SK-N-SH (cell line): ENCODE measurements around the gene AFAP1L2. TPM values are rescaled to one million over a fixed set of nuclear protein-coding genes. Genes with fewer than 3 reads are reported as not detected.

ENCODE experiments used
- CTCF ChIA-PET: fragments of 300-600, 350-600 bp; formaldehyde crosslinking; extraction: SDS; loops from one replicate; lab custom pipeline; 2021; lab: Yijun Ruan, JAX
- POLR2A ChIA-PET: fragments of 350-600 bp; sonication (Branson Sonifier 250); formaldehyde crosslinking; extraction: SDS; loops from one replicate; lab custom pipeline; 2020; ENCODE audit warnings: antibody characterized with exemption, inconsistent platforms; lab: Yijun Ruan, JAX
- DNase-seq: peaks from one replicate; pipeline ENCODE4 v3.0.0; 2012
- H2AFZ ChIP-seq: fragments of 200-600 bp; sonication (generic); 2 replicates; pipeline ENCODE4 v1.8.1; 2016; ENCODE audit warnings: antibody characterized with exemption, mild to moderate bottlenecking, low read depth
- H3F3A ChIP-seq: fragments of 200-600 bp; sonication (generic); replicated peaks from 2 replicates; pipeline ENCODE3; 2016; ENCODE audit warnings: antibody characterized with exemption, mild to moderate bottlenecking; ENCODE audit not compliant: insufficient read depth
- H3K27ac ChIP-seq, 2 experiments: fragments of 200-500 bp in 1 of 2; fragments of 200-600 bp in 1 of 2; sonication (Bioruptor generic) in 1 of 2; sonication (generic), shearing (Covaris generic) in 1 of 2; 2 replicates each; pipeline versions ENCODE4 v1.5.1 to v1.6.1; 2014 to 2016; ENCODE audit warnings: low read depth in 2 of 2, inconsistent platforms in 1 of 2, low read length in 1 of 2, mild to moderate bottlenecking in 1 of 2, mixed read lengths in 1 of 2
- H3K27me3 ChIP-seq: fragments of 200-600 bp; sonication (generic), shearing (Covaris generic); 2 replicates; pipeline ENCODE4 v1.6.1; 2016; ENCODE audit warnings: mixed run types; ENCODE audit not compliant: insufficient read depth
- H3K36me3 ChIP-seq, 2 experiments: fragments of 200-500 bp in 1 of 2; fragments of 200-600 bp in 1 of 2; sonication (Bioruptor generic) in 1 of 2; sonication (generic) in 1 of 2; replicated peaks in 1 of 2; 2 replicates each; pipeline versions ENCODE3 to v1.5.1; 2014 to 2016; ENCODE audit warnings: low read length in 1 of 2, mild to moderate bottlenecking in 1 of 2; ENCODE audit not compliant: insufficient read depth in 2 of 2, control insufficient read depth in 1 of 2
- H3K4me1 ChIP-seq, 2 experiments: fragments of 200-500 bp in 1 of 2; fragments of 200-600 bp in 1 of 2; sonication (Bioruptor generic) in 1 of 2; sonication (generic), shearing (Covaris generic) in 1 of 2; 2 replicates each; pipeline versions ENCODE4 v1.5.1 to v1.6.1; 2014 to 2016; ENCODE audit warnings: low read depth in 1 of 2, low read length in 1 of 2, mixed run types in 1 of 2; ENCODE audit not compliant: insufficient read depth in 2 of 2, control insufficient read depth in 1 of 2
- H3K4me2 ChIP-seq: fragments of 200-600 bp; sonication (generic), shearing (Covaris generic); 2 replicates; pipeline ENCODE4 v1.6.1; 2017; ENCODE audit warnings: mixed run types
- H3K4me3 ChIP-seq, 2 experiments: fragments of 200-500 bp in 1 of 2; fragments of 200-600 bp in 1 of 2; sonication (Bioruptor generic) in 1 of 2; sonication (generic), shearing (Covaris generic) in 1 of 2; 2 replicates each; pipeline versions ENCODE4 v1.5.1 to v1.8.1; 2014 to 2016; ENCODE audit warnings: low read depth in 2 of 2, inconsistent platforms in 1 of 2, low read length in 1 of 2, mild to moderate bottlenecking in 1 of 2, mixed read lengths in 1 of 2, moderate library complexity in 1 of 2
- H3K79me2 ChIP-seq: fragments of 200-600 bp; sonication (generic); 2 replicates; pipeline ENCODE4 v1.8.1; 2017; ENCODE audit warnings: mild to moderate bottlenecking; ENCODE audit not compliant: insufficient read depth
- H3K9ac ChIP-seq: fragments of 200-600 bp; sonication (generic); 2 replicates; pipeline ENCODE4 v1.6.1; 2017; ENCODE audit warnings: mixed run types
- H3K9me2 ChIP-seq: fragments of 200-600 bp; sonication (generic); 2 replicates; pipeline ENCODE4 v1.6.1; 2017; ENCODE audit warnings: mixed run types
- H3K9me3 ChIP-seq: fragments of 200-600 bp; sonication (generic); 2 replicates; pipeline ENCODE4 v1.6.1; 2017; ENCODE audit warnings: mixed run types, mild to moderate bottlenecking, moderate library complexity
- H4K20me1 ChIP-seq: fragments of 200-600 bp; sonication (generic); 2 replicates; pipeline ENCODE4 v1.6.1; 2017; ENCODE audit warnings: mild to moderate bottlenecking, mixed run types; ENCODE audit not compliant: insufficient read depth
- CTCF ChIP-seq: fragments of 200-600 bp; sonication (generic); IDR thresholded peaks from 2 replicates; pipeline ENCODE4 v1.6.1; 2017; ENCODE audit warnings: antibody characterized with exemption, mild to moderate bottlenecking, moderate library complexity
- ELF1 ChIP-seq: IDR thresholded peaks from 2 replicates; pipeline ENCODE4 v1.4.0; 2012
- EP300 ChIP-seq, 2 experiments: IDR thresholded peaks; 2 replicates each; pipeline versions ENCODE4 v1.4.0 to v1.6.1; 2012; ENCODE audit warnings: borderline replicate concordance in 1 of 2, low read depth in 1 of 2, low read length in 1 of 2
- FOXJ3 ChIP-seq: sonication (generic); formaldehyde crosslinking; IDR thresholded peaks from 2 replicates; pipeline ENCODE4 v1.5.1; 2020; ENCODE audit warnings: mild to moderate bottlenecking, missing genetic modification reagents
- FOXM1 ChIP-seq: IDR thresholded peaks from 2 replicates; pipeline ENCODE4 v1.4.0; 2012; ENCODE audit warnings: low read depth, mild to moderate bottlenecking
- GABPA ChIP-seq: IDR thresholded peaks from 2 replicates; pipeline ENCODE4 v1.4.0; 2012; ENCODE audit warnings: low read depth, mild to moderate bottlenecking
- IRF3 ChIP-seq: fragments of 150-350 bp; IDR thresholded peaks from 2 replicates; pipeline ENCODE4 v1.6.1; 2016; ENCODE audit warnings: mild to moderate bottlenecking, low read depth, low read length
- MXI1 ChIP-seq: IDR thresholded peaks from 2 replicates; pipeline ENCODE4 v1.6.1; 2012; ENCODE audit warnings: mild to moderate bottlenecking, low read depth, low read length, improper control_type of control experiment
- NFIC ChIP-seq: IDR thresholded peaks from 2 replicates; pipeline ENCODE4 v1.4.0; 2012; ENCODE audit warnings: borderline replicate concordance
- POLR2AphosphoS5 ChIP-seq: IDR thresholded peaks from 2 replicates; pipeline ENCODE4 v1.6.1; 2012; ENCODE audit warnings: low read depth, low read length
- RAD21 ChIP-seq: IDR thresholded peaks from 2 replicates; pipeline ENCODE4 v1.6.1; 2012; ENCODE audit warnings: mild to moderate bottlenecking, low read length
- REST ChIP-seq: IDR thresholded peaks from 2 replicates; pipeline ENCODE4 v1.6.1; 2012; ENCODE audit warnings: mild to moderate bottlenecking, low read depth, low read length, moderate library complexity
- RXRA ChIP-seq: IDR thresholded peaks from 2 replicates; pipeline ENCODE4 v1.4.0; 2012; ENCODE audit warnings: low read depth, mild to moderate bottlenecking, borderline replicate concordance
- SIN3A ChIP-seq: IDR thresholded peaks from 2 replicates; pipeline ENCODE4 v1.6.1; 2012; ENCODE audit warnings: low read depth, mild to moderate bottlenecking, low read length, moderate library complexity, borderline replicate concordance
- TAF1 ChIP-seq: IDR thresholded peaks from 2 replicates; pipeline ENCODE4 v1.6.1; 2012; ENCODE audit warnings: low read depth, mild to moderate bottlenecking, low read length, moderate library complexity, borderline replicate concordance
- USF1 ChIP-seq: IDR thresholded peaks from 2 replicates; pipeline ENCODE4 v1.4.0; 2012; ENCODE audit warnings: low read depth, borderline replicate concordance
- YY1 ChIP-seq: IDR thresholded peaks from 2 replicates; pipeline ENCODE4 v1.4.0; 2012; ENCODE audit warnings: low read depth, mild to moderate bottlenecking
- ZBTB33 ChIP-seq: IDR thresholded peaks from 2 replicates; pipeline ENCODE4 v1.4.0; 2012; ENCODE audit warnings: low read depth, borderline replicate concordance
- WGBS: methylation state at CpG from one replicate; pipeline ENCODE4 v1.1.6; 2017; ENCODE audit warnings: low lambda C conversion rate; 5-methylcytosine and 5-hydroxymethylcytosine counted together
- polyA plus RNA-seq, 3 experiments: library from polyadenylated mRNA; depleted of rRNA; stranded (reverse); fragments of >200 nt; gene quantifications; 2 replicates each; pipeline ENCODE4 v1.2.3, GENCODE V29; 2012

Gene AFAP1L2
- polyA plus RNA-seq, 1 of the 3 experiments (the other 2 are of a cell fraction): 0.54 TPM

GRCh38 chr10:114367351-114368056 lies 36.8 kb downstream of the AFAP1L2 start (continued):
- TF ChIP-seq CTCF (no peak), EP300 (IDR thresholded peaks at IDR 0.05; ENCODE audit: borderline replicate concordance in 1 of 2, low read depth in 1 of 2, low read length in 1 of 2) (peak in 1 of 2 experiments; percentile 89; a peak in 2 of 4 replicates), REST (no peak), TAF1 (no peak), NFIC (no peak), RXRA (no peak), IRF3 (no peak), POLR2AphosphoS5 (no peak), YY1 (no peak), MXI1 (peak; percentile 61; the same call in 1 of the 2 replicates), SIN3A (no peak)

- POLR2A ChIA-PET: interaction anchor here (0.6 kb wide), 1 partner anchor 22 kb away, joined by 4 read pairs; no protein-coding TSS in a partner anchor
- TF ChIP-seq USF1 (no peak), GABPA (no peak), FOXM1 (no peak), CTCF (no peak), RAD21 (no peak), FOXJ3 (CRISPR knock-in tag) (no peak), ZBTB33 (no peak), ELF1 (no peak)
Measured at GRCh38 chr10:114364726-114365125, 39.6 kb downstream of the AFAP1L2 start.

More at GRCh38 chr10:114364726-114365125, 39.6 kb downstream of the AFAP1L2 start:
- Histone ChIP-seq H3K9me2 (no peaks in the 10 kb centered on the region), H2AFZ (no peak overlapping the region), H3K27ac (no peak overlapping the region), H3K36me3 (no peaks in the 10 kb centered on the region), H3K27me3 (no peaks in the 10 kb centered on the region; the same call in 1 of the 2 replicates), H3K9ac (no peak overlapping the region), H3K9me3 (no peaks in the 10 kb centered on the region), H3K4me2 (no peak overlapping the region), H3K79me2 (no peaks in the 10 kb centered on the region), H3K4me3 (no peak overlapping the region), H3K4me1 (peaks cover 0 to 16% of the 10 kb centered on the region in 2 experiments; a peak in 1 of 4 replicates), H4K20me1 (no peaks in the 10 kb centered on the region), H3F3A (no peaks in the 10 kb centered on the region)
- WGBS: 84% methylated on average over 4 of the region's 4 CpGs
- CTCF ChIA-PET: no interaction called here
- no peak for DNase-seq
